Measurements from ENCODE around the gene GLP1R.

Gene GLP1R

GRCh38 chr6:39065561-39065960, 17.0 kb downstream of the GLP1R start:
- no peak for DNase-seq

GRCh38 chr6:39068391-39068790, 19.8 kb downstream of the GLP1R start:
- DNase-seq, result no peak

- no peak for DNase-seq
Measured at GRCh38 chr6:39072830-39073229, 24.2 kb downstream of the GLP1R start.

GRCh38 chr6:39073471-39074355, 25.1 kb downstream of the GLP1R start:
- no peak for DNase-seq

GRCh38 chr6:39074486-39074885, 25.9 kb downstream of the GLP1R start:
- no peak for DNase-seq

GRCh38 chr6:39075010-39075686, 26.6 kb downstream of the GLP1R start:
- DNase-seq, result no peak

- no peak for DNase-seq
Measured at GRCh38 chr6:39075807-39076622, 27.4 kb downstream of the GLP1R start.

GRCh38 chr6:39076623-39077535, 28.3 kb downstream of the GLP1R start:
- DNase-seq, result no peak

GRCh38 chr6:39077882-39078594, 29.5 kb downstream of the GLP1R start:
- DNase-seq, result no peak

GRCh38 chr6:39078695-39079094, 30.1 kb downstream of the GLP1R start:
- no peak for DNase-seq

- DNase-seq, result no peak
Measured at GRCh38 chr6:39079197-39080125, 30.9 kb downstream of the GLP1R start.

- DNase-seq, result no peak
Measured at GRCh38 chr6:39080246-39080875, 31.8 kb downstream of the GLP1R start.

GRCh38 chr6:39082310-39082709, 33.7 kb downstream of the GLP1R start:
- no peak for DNase-seq

- DNase-seq, result no peak
Measured at GRCh38 chr6:39083231-39083634, 34.7 kb downstream of the GLP1R start.

GRCh38 chr6:39084506-39084905, 35.9 kb downstream of the GLP1R start:
- no peak for DNase-seq

- DNase-seq, result no peak
Measured at GRCh38 chr6:39085129-39085797, 36.7 kb downstream of the GLP1R start.

GRCh38 chr6:39086294-39086693, 37.7 kb downstream of the GLP1R start:
- no peak for DNase-seq

GRCh38 chr6:39086711-39087110, 38.1 kb downstream of the GLP1R start:
- DNase-seq, result no peak

- DNase-seq, result no peak
Measured at GRCh38 chr6:39087197-39087596, 38.6 kb downstream of the GLP1R start.
